Activated naive CD8-positive, alpha-beta T cell treated with anti-CD3 and anti-CD28 coated beads, Interleukin-2, amount 50 U/mL, for 16 hours (primary cell): ENCODE measurements around the gene CPA4.

Source experiments
- DNase-seq: peaks from one replicate; pipeline ENCODE4 v3.0.0-alpha.2; 2020; ENCODE audit warnings: low read depth, low spot score

The CPA4 gene

DNA sequence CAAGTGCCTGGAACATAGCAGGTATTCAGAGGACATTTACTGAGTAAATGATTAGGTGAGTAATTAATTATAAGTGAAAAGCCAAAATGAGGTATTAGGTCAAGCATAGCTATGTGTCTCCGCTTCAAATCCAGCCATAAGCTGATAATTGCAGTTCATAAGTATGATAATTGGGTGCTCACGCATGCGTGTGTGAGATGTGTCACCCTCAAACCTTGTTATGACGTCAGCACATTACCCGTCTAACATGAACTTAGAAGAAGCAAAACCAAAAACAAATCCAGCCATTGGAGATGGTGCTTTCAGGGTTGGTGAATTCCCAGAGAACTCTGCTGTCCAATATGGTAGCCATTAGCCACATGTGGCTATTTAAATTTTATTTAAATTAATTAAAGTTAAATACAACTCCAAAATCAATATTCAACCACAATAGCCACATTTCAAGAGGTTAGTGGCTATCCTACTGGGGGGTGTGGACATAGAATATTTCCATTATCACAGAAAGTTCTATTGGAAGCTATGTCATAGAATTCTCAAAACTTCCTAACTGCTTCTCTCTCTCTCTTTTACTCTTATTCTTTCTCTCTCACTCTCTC is 51.4 kb downstream of the CPA4 start, which contains the start of gene CPA5:
TSS of gene CPA5 (plus strand) at position 546 of the 596 bp plus-strand sequence. CDS start 1,670 bp downstream, outside the sequence.
- DNase-seq = no peak

DNA sequence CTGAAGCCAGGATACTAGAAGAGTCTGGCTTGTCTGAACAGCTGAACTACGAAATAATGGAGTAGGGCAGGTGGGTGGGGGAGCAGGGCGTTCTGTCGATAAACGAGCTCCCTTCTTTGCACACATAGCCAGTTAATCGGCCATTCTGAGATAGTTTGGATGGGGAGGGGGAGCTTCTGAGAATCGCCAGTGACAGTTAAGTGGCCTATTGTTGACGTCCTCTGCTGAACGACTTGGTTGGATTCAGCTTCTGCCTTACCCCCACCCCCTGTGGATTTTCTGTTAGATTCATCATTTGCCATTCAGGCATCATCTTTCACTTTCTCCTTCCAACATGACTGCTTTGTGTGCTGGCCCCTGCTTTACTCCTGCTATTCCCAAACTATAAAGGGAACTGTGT is 52.2 kb downstream of the CPA4 start:
- DNase-seq = no peak

DNA sequence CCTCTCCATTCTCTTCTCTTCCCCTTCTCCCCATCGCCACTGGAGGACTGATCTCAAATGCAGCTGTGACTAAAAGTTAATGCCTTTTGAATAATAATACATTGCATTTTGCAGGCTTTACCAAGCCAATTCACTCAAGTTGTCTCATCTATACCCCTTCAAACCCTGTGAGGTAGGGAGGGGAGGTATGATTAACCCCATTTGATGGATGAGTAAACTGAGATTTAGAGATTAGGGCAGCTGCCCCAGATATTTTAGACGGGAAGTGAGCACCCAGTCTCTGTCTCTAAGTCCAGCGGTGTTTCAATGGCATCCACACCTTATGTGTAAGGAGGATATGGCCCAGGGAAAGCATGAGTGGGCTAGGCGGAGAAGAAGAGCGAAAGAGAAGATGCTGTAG is 52.8 kb downstream of the CPA4 start:
- no peak for DNase-seq

DNA sequence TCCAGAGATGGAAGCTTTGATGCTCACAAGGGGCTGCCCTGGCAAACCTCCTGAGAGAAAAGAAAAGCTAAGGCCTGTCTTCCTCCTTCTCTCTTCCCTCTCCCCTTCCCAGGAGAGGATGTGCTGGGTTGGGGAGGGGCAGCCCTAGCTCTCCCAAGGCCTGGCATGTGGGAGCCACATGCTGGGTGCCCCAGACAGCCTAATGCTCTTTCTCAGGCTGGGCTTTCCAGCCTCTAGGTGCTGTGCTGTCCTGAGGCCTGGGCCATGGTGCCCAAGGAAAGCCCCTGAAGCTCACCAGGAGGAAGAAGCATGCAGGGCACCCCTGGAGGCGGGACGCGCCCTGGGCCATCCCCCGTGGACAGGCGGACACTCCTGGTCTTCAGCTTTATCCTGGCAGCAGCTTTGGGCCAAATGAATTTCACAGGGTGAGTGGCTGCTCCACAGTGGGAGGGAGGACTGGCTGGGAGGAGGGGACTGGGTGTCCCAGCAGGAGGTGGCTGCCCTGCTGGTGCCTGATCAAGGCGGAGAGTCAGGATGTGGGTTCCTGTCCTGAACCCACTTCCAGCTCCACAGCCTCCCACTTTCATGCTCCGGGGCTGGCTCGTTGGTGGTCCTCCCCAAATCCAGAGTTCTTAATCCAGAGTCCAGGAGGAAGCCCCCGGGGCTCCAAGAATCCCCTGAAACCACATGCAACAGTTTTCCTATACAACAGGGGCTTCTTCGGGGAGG is 53.4 kb downstream of the CPA4 start:
- no peak for DNase-seq

DNA sequence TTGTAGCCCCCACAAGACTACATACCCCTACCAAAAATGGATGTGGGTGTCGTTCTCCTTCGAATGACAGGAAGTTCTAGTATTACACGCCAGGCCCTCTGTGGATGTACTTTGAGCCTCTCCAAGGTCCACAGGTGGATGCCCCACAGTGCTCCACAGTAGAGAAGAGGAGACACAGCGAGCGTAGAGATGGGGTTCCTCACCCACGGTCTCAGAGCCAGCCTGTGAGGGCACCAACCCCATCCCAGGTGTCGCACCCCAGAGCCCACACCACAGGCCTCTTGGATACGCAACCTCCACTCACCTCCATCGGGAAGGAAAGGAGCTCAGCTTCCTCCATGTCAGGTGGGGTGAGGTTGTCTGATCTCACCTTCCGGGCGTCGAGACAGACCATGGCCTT is 54.0 kb downstream of the CPA4 start:
- no peak for DNase-seq

DNA sequence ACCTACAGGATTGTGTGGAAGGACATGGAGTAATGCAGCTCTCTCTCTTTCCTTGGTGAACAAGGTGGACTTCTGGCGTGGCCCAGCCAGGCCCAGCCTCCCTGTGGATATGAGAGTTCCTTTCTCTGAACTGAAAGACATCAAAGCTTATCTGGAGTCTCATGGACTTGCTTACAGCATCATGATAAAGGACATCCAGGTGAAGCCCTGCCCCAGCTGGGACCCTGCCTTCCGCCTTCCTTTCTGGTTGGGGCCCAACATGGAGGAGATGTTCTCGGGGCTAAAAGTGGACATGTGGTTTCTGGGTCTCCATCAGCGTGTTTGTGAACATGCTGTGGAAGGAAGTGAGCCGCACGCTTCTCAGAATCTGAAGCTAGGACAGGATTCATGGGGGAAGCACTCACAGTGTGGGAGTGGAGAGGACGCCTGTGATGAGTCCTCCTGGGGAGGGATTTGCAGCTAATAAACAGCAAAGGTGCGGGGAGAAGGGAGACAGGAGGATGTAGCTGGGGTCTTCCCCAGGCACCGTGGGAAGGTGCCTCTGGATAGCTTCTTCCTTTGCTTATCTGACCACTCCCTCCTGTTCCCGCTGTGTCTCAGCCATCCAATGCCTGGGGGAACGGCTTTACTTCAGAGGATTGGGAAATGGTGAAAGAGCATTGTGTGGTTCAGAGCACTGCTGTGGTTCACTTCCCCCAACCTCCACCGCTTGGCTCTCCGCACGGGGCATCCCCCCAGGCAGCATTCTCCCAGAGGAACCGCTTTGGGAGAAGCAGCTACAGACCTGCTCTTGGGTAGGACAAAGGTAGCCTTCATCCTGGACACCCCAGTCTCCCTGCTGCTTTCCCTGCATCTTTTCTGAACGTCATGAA is 57.2 kb downstream of the CPA4 start:
- DNase-seq = no peak

DNA sequence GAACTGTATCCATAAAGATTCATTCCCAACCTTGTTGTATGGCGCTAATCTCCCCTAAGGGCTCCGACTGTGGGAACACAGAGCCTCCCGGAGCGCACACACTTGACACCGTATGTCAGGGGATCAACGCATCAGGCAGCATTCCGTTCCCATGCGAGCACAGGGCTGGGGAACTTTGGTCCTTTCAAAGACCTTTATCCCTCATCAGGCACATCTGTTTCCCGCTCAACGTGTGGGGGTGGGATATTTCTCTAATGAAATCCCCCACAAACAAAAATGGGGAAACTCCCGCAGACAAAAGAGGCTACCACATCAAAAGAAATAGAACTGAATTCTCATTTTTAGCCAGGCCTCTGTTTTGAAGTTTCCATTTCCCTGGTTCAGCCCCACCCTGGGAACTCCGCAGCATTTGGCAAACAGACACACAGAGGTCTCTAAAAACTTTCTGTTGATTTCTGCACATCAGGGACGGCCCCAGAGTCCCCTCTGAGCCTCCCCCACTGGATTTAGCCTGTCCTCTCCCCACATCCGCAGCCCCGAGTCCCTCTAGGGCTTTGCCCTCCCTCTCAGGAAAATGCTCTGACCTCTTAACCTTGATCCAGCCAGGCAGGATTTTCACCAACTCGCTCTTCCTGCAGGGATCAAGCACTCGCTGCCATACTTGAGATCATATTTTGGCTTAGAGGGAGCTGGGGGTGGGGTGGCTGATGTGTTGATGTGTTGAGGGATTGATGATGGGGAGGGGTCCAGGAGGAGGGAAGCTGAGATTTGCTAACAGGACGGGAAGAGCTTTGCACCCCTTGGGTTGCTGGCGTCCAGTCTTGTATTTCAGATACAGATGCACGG is 58.2 kb downstream of the CPA4 start:
- no peak for DNase-seq

DNA sequence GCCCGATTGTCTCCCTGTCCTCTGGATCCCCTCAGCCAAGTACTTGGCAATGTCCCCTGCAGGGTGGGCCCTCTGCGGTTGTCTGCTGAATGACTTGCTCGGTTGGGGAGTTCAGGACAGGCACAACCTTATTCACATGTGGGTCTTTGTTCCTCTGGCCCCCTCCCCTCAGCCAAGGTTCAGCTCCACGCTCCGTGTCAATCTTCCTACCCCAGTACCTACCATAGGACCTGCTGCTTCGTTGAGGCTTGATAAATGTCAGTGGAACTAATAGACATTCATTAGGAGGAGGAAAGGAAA is 58.8 kb downstream of the CPA4 start:
- no peak for DNase-seq

DNA sequence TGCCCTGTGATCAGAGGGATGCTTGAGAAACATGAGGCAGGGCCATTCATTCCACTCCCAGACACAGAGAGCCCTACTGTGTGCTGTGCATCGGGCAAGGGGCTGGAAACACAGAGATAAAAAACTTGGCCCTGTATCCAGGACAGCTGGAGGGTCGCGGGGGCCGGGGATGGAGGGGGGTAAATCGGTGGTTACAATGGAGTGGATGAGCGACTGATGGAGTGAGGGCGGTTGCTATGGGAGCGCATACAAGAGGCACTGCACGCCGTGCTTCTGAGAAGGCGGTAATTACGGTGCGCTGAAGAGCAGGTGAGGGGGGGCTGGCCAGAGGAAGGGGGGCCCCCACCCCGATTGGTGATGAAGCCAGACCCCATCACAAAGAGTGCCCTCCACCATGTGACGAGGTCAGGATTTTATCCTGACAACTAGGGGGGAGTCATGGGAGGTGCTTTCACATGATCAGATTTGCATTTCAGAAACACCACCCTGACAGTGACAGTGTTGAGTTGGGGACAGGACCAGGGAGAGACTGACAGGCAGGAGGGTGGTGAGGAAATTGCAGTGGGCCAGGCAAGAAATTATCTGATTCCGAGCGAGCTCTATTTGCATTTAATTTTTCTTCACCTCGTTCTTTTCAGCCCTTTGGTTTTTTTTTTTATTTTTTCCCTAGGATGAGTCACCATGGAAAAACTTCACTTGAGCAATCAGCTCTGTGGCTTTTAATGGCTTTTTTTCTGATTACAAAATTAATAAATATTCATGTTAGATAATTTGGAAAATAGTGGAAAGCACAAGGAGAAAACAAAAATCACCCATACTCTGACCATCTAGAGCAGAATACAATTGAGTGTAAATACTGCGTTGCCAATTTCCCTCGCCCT is 59.5 kb downstream of the CPA4 start:
- no peak for DNase-seq

DNA sequence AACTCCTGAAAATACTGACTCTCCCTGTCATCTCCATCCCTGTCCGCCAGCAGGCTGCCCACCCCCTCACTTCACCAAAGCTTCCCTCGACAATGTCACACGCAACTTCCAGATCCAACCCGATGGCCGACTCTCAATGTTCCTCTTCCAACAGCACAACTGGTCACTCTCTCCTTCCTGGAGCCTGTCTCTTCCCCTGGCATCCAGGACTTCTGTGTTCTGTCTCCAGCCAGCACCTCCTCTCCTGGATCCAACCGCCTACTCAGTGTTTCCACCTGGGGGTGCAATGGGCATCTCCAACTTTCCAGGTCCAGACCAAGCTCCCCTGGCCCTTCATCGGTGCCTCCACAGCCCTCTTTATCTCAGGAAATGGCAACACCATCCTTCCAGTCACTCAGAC is 60.2 kb downstream of the CPA4 start:
- no peak for DNase-seq

DNA sequence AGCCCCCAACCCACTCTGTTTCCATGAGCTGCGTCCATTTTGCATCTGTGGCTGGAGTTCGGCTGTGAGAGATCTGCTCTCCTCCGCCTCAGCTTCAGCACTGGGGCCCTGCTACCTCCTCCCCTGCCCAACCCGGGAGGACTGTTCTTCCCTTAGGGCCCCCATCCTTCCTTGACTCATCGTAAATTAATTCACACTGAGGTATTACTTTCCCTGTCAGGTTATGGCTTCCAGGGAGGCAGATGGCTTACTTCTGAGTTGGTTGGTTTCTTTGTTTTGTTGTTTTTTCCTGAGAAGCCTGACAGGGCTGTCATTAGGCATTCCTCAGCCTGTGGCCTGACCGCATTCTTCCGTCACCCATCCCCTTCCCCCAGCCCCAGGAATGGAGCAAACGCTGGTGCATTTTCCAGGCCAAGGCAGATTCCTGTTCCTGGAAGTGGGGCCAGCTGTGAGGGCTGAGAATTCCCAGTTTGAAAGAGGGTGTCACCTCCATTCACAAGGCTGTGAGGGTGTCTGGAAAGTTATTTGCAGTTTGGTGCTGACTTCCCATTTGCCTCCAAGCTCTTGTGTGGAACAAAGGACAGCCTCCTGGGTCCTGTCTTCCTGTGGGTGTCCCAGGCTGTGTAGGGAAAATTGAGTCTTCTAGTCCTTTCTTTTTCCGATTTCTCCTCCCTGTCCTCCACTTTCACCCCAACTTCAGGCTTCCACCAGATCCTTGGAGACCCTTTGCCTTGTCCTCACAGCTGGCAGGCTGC is 63.3 kb downstream of the CPA4 start:
- no peak for DNase-seq

DNA sequence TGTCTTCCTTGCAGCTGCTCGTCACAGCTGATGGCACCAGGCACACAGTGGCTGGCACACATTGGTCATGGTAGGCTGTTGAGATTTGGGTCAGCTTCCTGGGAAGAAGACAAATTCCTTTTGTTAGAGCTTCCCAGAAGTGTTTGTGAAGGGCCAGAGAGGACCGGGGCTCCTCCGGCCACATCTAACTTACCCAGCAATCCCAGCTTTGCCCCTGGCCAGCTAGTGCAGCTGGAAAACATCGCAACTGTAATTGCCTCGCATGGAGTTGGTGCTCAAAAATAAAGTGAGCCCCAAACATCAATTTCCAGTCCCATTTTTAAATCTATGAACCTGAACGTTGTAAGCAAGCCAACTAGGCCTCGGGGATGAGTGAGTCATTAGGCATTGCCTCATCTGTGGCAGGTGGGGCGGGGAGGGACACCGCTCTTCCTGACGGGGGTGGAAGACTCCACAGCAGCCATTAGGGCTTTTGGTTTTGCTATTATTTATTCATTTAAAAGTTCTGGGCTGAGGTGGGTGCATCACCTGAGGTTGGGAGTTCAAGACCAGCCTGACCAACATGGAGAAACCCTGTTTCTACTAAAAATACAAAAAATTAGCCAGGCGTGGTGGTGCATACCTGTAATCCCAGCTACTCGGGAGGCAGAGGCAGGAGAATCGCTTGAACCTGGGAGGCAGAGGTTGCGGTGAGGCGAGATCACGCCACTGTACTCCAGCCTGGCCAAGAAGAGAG is 64.1 kb downstream of the CPA4 start:
- no peak for DNase-seq

DNA sequence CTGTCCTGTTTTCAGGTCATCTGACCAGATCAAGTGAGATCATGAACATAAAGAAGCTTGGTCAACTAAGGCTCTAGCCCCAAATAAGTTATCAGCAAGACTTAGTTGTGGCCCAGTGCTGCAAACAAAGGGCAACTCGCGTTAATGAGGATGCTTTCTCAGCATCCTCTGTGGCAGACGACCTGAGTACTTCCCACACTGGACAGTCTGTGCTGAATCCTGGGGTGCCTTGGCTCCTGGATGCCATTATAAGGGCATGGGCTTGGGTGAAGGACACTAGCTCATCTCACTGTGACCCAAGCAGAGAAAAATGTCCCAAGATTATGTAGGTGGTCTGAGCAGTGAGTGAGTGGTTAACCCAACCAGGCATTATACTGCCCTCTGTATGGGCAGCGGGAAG is 65.5 kb downstream of the CPA4 start:
- no peak for DNase-seq

DNA sequence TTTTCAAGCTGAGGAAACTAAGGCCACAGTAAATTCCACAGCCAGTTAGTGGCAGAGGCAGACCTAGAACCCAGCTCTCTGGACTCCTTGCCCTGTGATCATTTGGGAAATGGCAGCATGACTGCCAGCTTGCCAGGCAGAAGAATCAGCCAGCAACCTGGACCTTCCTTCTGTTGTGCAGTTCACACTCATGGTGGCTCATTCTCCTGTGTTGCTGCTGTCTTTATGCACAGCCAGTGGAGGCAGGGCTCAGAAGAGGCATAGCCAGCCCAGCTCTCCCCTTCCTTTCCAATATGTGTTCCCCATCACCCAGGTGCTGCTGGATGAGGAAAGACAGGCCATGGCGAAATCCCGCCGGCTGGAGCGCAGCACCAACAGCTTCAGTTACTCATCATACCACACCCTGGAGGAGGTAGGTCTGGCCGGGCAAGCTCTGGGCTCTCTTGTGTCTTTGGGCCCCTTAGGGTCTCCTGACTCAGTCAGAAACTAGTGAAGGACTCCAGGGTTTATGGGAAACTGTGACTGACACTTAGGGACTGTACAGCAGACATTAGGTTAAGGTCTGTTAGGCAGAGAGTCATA is 66.4 kb downstream of the CPA4 start:
- no peak for DNase-seq

DNA sequence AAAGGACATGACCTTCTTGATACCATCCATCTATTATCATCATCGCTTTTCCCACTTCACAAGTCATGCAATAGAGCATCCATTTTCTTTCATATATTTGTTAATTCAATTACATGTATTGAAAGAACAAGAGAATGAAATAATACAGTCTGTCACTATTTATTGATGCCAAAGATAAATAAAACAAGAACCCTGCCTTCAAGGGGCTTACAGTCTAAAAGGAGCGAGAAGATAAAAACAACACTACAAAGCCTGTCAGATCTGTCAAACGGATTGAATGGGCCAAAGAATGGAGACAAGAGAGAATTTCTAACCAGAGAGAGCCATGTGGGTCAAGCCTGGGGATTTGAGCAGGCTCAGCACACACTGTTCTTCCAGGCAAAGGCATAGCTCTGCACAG is 67.6 kb downstream of the CPA4 start:
- no peak for DNase-seq

DNA sequence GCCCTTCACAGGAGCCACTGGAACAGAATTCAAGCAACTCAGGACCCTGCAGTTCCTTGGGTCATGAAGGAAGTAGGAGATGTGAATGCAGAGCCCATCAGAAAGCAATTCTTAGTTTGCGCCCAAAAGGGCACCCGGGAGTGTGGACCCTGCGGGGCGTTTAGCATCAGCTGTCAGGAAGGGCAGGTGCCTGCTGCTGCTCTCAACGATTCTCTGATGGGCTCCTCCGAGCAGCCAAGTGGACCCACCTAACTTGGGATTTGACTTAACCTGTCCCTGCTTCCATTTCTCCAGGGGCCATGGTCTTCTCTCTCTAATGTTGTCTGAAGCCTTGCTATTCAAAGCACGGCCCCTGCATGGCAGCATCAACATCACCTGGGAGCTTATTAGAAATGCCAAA is 68.7 kb downstream of the CPA4 start:
- no peak for DNase-seq

DNA sequence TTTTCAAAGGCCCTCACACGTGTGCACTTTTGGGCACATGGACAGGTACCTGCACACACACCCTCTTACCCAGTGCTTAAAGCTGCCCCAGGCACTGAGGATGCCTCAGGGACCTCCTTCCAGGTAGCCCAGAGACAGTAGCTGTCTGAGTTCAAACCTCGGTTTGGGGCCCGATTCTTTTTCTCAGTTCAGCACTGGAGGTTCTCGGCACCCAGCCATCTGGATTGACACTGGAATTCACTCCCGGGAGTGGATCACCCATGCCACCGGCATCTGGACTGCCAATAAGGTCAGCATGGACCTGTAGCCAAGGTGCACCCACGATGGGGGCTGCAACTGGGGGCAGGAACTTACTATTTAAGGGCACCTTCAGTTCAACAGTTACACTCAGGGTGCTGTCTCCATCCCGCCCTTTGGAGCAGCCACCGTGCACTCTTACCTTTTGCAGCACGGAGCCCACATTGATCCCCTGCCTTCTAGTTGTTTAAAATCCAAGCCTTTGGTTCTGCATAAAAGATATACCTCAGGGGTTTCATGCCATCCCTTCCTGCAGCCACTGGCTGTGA is 69.4 kb downstream of the CPA4 start:
- DNase-seq = no peak

DNA sequence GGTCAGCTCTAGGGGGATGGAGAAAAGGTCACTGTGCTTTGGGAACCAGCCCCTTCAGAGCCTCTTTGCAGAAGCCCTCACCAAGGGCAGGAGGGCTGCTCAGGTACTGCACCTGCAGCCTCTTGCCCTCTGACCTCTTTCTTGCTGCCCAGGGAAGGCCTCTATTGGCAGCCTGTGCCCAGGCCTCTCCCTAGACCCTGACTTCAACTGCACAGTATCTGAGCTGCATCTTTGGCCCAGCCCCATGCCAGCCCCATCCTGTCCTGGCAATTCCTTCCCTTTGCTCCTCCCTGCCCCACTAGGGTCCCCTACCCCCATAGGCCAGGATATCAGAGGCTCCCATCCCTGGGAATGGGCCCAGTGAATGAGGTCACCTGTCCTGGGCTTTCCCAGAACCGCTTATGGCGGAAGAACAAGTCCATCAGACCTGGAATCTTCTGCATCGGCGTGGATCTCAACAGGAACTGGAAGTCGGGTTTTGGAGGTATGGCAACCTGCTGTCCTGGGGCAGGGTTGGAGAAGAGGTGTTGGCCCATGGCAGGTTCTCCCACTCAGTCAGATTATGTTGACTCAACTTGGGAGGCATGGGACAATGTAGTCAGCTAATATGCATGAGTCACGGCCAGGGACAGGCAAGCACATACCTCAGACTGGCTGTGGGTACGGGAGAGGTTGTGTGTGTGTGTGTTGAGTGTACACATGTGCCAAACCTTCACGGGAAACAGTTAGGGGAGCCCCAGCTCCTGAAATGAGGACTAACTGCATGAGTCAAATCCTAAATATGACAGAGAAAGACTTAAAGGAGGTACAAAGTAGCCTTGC is 70.3 kb downstream of the CPA4 start:
- DNase-seq = no peak
